NK-92 treated with Interleukin-12 subunit alpha and Interleukin-12 subunit beta, amount 100 ng/mL, for 24 hours (cell line): ENCODE measurements around the gene L1CAM.

ENCODE experiments used
- DNase-seq: peaks from one replicate; lab custom pipeline; 2025; lab: John Stamatoyannopoulos, UW

Gene L1CAM

GRCh38 chrX:153922932-153923857, 37.2 kb upstream of the L1CAM start:
- no peak for DNase-seq

GRCh38 chrX:153921511-153922446, 35.8 kb upstream of the L1CAM start:
- DNase-seq, result no peak

GRCh38 chrX:153921070-153921469, 35.1 kb upstream of the L1CAM start:
- DNase-seq, result no peak

- no peak for DNase-seq
Measured at GRCh38 chrX:153920546-153920945, 34.6 kb upstream of the L1CAM start.

DNA sequence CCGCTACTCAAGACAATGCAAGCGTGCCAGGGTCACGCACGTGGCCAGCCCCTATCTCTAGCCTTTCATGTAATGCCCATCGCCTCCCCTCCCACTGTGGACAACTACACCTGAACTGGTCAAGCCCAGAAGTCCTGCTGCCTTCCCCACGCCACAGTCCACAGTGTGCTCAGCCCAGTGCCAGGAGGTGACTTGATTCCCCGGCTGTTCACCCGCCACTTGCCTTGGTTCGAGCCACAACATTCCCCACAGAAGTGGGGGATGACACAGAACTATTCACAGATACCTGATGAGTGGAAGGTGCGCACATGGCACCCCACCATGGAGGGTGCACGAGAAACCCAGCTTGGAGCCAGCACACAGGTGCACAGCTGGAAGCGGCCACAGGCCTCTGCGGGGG, 33.3 kb upstream of the L1CAM start:
- DNase-seq, result no peak

GRCh38 chrX:153917869-153918268, 31.9 kb upstream of the L1CAM start:
- DNase-seq, result no peak

DNA sequence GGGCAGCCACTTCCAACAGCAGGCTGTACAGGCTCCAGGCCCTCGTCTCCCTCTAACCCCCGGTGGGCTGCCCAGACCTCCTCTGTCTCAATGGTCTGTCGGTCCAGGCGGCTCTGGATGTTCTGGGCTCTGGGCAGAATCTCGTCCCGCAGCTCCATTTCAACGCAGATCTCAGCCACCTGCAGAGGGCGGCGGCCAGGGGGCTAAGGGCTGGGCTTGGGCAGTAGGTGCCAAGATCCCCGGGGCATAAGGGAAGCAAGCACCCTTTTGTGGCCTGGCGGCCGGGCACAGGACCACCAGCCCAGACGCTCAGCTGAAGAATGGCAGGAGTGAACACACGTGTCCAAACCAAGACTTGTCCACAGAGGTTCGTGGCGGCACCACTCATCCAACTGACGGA, 27.7 kb upstream of the L1CAM start:
- no peak for DNase-seq

DNA sequence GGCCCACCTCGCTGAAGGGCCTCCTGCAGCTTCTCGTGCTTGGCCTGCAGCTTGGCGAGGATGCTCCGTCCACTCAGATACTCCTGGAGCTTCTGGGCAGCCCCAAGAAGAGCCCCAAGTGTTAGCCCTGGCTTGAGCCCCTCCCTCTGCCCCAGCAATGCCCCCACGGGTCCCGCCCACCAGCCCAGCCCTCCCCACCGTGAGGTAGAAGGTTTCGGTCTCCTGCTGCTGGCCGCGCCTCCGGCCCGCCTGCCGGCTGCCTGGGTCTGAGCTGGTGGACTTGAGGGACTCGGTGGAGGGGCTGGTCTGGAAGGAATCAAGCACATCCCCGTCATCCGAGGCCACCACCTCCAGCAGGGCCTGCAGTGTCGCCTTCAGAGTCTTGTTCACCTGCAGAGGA, 27.2 kb upstream of the L1CAM start:
- no peak for DNase-seq

- no peak for DNase-seq
Measured at GRCh38 chrX:153911798-153912197, 25.8 kb upstream of the L1CAM start.

GRCh38 chrX:153910446-153910845, 24.5 kb upstream of the L1CAM start:
- no peak for DNase-seq

DNA sequence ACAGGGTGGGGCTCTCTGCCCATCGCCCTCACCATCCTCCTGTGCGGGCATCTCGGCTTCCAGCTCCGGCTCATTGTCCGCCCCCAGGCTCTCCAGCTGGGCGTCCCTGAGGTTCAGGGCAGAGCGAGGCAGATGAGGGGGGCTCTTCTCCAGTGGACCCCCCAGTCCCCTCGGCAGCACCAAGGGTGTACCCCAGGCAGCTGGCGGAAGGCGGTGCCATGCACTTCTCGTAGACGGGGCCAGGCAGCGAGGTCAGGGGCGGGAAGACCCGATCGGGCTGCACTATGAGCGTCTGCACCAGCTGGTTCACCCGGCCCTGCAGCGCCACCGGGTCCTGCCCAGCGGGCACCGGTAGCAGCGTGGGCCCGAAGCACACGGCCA, 24.0 kb upstream of the L1CAM start:
- no peak for DNase-seq

DNA sequence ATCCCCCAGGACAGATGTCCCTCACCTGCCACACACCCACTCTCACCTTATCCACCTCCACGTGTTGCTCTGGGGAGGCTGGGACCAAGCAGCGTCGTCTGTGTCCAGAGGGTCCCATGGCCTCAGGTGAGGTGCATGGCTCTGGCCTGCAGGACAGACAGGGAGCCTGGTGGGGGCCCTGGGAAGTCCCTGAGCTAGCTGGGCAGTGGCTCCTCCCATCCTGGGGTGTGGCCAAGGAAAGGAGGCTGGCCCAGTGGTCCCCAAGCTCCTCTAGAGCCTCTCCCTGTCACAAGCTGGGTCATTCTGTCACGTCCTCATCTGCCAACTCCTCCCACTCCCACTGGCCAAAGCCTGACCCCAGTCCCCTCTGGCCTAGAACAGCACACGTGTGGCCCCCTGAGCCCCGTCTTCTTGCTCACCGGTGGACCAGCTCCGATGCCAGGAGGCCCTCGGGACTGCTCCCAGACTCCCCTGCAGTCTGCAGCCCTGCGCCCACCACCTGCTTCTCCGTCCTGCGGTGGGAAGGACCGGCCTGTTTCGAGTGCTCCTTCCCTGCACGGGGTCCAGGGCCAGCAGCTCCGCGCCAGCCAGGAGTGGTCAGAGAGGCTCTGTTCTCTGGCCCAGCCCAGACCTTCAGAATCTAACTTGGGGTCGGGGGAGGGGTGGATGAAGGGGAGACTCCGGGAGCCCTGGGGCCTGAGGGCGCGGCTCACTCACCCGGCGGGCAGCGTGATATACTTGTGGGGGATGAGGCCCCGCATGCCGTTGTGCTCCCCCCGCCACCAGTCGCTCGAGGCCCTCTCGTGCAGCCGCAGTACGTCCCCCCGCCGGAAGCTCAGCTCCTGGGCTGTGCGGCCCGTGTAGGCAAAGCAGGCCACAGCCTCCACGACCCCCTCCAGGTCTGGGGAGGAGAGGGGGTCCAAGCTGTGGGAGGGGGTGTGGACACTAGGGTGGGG, 23.3 kb upstream of the L1CAM start:
- no peak for DNase-seq

DNA sequence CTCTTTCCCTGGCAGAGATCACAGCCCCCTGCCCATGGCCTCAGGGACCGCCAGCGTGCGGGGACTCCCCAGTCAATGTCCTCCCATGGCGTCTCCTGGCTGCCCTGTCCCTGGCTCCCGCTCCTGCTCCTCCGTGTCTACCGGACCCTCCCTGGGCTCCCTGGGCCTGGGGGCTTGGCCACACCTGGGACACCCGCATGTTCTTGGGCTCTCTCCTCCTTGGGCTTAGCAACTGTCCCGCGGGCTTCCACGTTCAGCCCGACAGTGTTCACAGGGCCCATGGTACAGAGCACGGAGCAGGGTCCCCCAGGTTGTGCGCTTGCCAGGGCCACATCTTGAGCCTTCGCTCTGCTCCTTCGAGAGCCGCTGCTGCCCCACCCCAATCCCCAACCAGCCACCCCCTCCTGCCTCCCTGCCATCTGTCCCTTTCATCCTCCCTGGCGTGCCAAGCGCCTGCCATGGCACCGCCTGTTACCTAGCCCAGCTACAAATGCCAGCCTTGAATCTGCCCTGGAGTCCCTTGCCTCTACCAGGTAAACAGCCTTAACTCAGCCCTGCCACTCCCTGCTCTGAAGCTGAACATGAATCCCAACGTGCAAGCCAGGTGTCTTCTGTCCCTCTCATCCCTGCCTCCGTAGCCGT, 22.4 kb upstream of the L1CAM start:
- no peak for DNase-seq

DNA sequence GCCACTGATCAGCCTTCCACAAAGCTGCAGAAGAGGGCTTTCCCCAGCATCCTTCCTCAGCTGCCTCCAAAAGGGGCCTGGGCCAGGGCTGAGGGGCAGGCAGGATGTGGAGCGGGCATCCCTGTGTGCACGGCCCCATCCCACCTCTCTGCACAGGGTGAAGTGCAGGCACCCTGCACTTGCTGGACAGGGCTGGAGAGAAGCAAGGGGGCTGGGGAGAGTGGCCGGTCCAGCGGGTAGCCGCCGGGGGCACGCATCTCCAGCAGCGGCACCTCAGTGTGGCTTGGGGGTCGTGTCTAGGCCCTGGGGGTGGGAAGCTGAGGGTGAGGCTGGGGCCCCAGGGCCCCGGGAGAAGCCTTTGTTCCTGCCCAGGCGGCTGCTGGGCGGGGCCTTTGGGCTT, 21.5 kb upstream of the L1CAM start:
- no peak for DNase-seq

DNA sequence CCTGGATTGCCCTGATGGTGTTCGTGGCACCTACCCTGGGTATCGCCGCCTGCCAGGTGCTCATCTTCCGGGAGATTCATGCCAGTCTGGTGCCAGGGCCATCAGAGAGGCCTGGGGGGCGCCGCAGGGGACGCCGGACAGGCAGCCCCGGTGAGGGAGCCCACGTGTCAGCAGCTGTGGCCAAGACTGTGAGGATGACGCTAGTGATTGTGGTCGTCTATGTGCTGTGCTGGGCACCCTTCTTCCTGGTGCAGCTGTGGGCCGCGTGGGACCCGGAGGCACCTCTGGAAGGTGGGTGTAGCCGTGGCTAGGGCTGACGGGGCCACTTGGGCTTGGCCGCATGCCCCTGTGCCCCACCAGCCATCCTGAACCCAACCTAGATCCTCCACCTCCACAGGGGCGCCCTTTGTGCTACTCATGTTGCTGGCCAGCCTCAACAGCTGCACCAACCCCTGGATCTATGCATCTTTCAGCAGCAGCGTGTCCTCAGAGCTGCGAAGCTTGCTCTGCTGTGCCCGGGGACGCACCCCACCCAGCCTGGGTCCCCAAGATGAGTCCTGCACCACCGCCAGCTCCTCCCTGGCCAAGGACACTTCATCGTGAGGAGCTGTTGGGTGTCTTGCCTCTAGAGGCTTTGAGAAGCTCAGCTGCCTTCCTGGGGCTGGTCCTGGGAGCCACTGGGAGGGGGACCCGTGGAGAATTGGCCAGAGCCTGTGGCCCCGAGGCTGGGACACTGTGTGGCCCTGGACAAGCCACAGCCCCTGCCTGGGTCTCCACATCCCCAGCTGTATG, 20.3 kb upstream of the L1CAM start:
- DNase-seq, result no peak

GRCh38 chrX:153905481-153906095, 19.6 kb upstream of the L1CAM start:
- no peak for DNase-seq

GRCh38 chrX:153903991-153904957, 18.3 kb upstream of the L1CAM start, which contains the start of gene AVPR2:
Gene AVPR2, plus strand, starts transcription at chrX:153904673. Its CDS starts 473 bp downstream, at chrX:153905146.
- no peak for DNase-seq

DNA sequence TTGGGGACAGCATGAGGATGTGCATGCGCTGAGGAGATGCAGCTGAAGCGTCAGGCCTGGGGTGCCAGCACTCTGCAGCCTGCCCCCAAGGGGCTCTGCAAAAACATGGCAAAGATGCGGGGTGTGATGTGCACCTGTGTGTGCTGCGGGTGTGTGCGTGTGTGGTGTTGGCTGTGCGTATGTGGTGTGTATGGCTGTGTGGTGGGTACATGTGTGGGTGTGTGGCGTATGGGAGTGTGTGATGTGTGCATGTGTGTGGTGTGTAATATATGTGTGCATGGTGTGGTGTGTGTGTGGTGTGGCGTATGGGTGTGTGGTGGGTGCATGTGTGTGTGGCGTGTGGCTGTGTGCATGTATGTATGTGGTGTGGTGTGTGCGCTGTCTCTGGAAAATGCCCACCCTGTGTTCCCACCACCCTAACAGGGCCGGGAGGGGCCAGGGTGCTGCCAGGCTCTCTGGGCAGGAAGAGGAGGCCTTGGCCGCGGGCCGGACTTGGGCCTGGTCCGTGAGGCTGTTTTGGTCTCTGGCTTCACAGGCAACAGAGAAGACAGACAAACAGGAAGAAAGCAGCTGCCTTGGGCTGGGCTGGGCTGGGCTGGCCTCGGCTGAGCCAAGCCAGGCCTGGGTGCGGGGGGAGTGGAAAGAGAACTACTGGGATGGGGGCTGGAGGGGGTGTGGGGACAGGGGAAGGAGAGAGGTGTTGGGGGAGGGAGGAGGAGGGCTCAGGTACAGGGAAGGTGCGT, 17.4 kb upstream of the L1CAM start:
- no peak for DNase-seq
